Esophagus squamous epithelium (tissue), 4 donors: Measurements from ENCODE around the gene BOK.

ENCODE experiments used
- POLR2A ChIP-seq, 4 donors: fragments of 450-650 bp; IDR thresholded peaks; one replicate each; pipeline ENCODE4 v1.6.1; 2017; ENCODE audit warnings: antibody characterized with exemption in 4 of 4, mild to moderate bottlenecking in 4 of 4, moderate library complexity in 3 of 4
- TF ChIP-seq, protein P1 (sequence below), 6 experiments: fragments of 450-650 bp in 4 of 6; fragments of 200-600 bp in 2 of 6; sonication (generic) in 2 of 6; IDR thresholded peaks; one replicate each; pipeline ENCODE4 v1.5.1; 2016 to 2019; ENCODE audit warnings: antibody characterized with exemption in 6 of 6, mild to moderate bottlenecking in 4 of 6, moderate library complexity in 4 of 6

GRCh38 chr2:241516520-241516965 is 42.0 kb upstream of the BOK start:
- TF ChIP-seq, protein P1, sequence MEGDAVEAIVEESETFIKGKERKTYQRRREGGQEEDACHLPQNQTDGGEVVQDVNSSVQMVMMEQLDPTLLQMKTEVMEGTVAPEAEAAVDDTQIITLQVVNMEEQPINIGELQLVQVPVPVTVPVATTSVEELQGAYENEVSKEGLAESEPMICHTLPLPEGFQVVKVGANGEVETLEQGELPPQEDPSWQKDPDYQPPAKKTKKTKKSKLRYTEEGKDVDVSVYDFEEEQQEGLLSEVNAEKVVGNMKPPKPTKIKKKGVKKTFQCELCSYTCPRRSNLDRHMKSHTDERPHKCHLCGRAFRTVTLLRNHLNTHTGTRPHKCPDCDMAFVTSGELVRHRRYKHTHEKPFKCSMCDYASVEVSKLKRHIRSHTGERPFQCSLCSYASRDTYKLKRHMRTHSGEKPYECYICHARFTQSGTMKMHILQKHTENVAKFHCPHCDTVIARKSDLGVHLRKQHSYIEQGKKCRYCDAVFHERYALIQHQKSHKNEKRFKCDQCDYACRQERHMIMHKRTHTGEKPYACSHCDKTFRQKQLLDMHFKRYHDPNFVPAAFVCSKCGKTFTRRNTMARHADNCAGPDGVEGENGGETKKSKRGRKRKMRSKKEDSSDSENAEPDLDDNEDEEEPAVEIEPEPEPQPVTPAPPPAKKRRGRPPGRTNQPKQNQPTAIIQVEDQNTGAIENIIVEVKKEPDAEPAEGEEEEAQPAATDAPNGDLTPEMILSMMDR (IDR thresholded peaks at IDR 0.05): no peak
- TF ChIP-seq POLR2A (IDR thresholded peaks at IDR 0.05): no peak
